Progenitor cell of endocrine pancreas (in vitro differentiated cells): ENCODE data around the gene FUZ. TPM values are rescaled to one million over a fixed set of nuclear protein-coding genes. Genes with fewer than 3 reads are reported as not detected.

ENCODE experiments used
- DNase-seq: peaks from one replicate; pipeline ENCODE4 v3.0.0; 2021; ENCODE audit warnings: low spot score; ENCODE audit not compliant: unreplicated experiment
- H3K27ac Mint-ChIP-seq: 2 replicates; pipeline ENCODE4 v1.8.0; 2021; ENCODE audit warnings: mild to moderate bottlenecking, moderate library complexity, mixed read lengths
- H3K27me3 Mint-ChIP-seq: 2 replicates; pipeline ENCODE4 v1.8.0; 2021; ENCODE audit warnings: mixed read lengths
- H3K36me3 Mint-ChIP-seq: 2 replicates; pipeline ENCODE4 v1.8.0; 2022; ENCODE audit warnings: mixed read lengths; ENCODE audit not compliant: insufficient read depth
- H3K4me1 Mint-ChIP-seq: 2 replicates; pipeline ENCODE4 v1.8.0; 2021; ENCODE audit warnings: low read depth, mixed read lengths
- H3K4me3 Mint-ChIP-seq: 2 replicates; pipeline ENCODE4 v1.8.0; 2021; ENCODE audit warnings: low read depth, mild to moderate bottlenecking, moderate library complexity, mixed read lengths
- H3K9me3 Mint-ChIP-seq: 2 replicates; pipeline ENCODE4 v1.8.0; 2021; ENCODE audit warnings: low read depth, mixed read lengths
- total RNA-seq: library from RNA; stranded (reverse); gene quantifications from 2 replicates; pipeline ENCODE4 v1.2.1, GENCODE V29; 2021
- TF ChIP-seq, protein P1 (sequence below): fragments of 200-600 bp; sonication (generic); IDR thresholded peaks from one replicate; pipeline ENCODE4 v1.5.0; 2021; ENCODE audit warnings: antibody characterized with exemption, mild to moderate bottlenecking; ENCODE audit not compliant: unreplicated experiment

The FUZ gene
- total RNA-seq, 1 donor from 2014 or later: 40.0 TPM

DNA sequence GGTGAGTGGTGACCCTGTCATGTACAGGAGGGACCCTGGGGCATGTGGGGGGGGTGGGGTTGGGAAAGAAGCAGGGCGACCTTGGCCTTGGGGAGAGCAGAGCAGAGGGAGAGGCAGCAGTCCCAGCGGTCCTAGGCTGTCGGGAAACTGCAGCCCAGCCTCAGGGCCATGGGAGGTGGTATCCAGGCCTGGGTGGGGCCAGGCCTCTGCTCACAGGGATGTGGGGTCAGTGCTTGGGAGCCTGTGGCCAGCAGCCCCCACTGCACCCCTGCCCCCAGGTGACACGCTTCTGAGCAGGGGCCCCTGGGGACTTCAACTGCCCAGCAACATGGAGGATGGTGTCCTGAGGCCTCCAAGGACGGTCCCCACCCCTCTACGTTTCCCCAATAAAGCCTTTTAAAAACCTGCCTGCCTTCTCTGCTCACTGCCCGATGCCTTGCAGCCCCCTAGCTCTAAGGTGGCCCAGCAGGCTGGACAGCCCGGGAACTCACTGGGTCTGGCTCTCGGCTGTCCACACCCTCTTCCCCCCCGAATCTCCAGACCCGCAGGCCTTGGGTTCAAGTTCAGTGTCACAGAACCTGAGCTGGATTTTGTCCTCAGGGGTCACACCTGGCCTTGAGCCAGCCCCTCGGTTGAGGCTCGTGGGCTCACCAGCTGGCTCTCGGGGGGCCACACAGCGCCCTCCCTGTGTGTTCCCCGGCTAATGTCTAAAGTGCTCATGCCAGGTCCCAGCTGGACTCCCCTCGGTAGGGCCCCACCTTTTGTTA lies 47.4 kb upstream of the FUZ start:
- H3K27me3 Mint-ChIP-seq: no peaks in the 10 kb centered on the region
- peaks cover 18% of the 10 kb centered on the region for H3K36me3 Mint-ChIP-seq
- no peaks in the 10 kb centered on the region for H3K9me3 Mint-ChIP-seq
- TF ChIP-seq, protein P1, sequence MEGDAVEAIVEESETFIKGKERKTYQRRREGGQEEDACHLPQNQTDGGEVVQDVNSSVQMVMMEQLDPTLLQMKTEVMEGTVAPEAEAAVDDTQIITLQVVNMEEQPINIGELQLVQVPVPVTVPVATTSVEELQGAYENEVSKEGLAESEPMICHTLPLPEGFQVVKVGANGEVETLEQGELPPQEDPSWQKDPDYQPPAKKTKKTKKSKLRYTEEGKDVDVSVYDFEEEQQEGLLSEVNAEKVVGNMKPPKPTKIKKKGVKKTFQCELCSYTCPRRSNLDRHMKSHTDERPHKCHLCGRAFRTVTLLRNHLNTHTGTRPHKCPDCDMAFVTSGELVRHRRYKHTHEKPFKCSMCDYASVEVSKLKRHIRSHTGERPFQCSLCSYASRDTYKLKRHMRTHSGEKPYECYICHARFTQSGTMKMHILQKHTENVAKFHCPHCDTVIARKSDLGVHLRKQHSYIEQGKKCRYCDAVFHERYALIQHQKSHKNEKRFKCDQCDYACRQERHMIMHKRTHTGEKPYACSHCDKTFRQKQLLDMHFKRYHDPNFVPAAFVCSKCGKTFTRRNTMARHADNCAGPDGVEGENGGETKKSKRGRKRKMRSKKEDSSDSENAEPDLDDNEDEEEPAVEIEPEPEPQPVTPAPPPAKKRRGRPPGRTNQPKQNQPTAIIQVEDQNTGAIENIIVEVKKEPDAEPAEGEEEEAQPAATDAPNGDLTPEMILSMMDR: no peak
- H3K27ac Mint-ChIP-seq: no peak overlapping the region
- H3K4me1 Mint-ChIP-seq: peaks cover 2% of the 10 kb centered on the region
- no peak for DNase-seq
- no peak overlapping the region for H3K4me3 Mint-ChIP-seq

DNA sequence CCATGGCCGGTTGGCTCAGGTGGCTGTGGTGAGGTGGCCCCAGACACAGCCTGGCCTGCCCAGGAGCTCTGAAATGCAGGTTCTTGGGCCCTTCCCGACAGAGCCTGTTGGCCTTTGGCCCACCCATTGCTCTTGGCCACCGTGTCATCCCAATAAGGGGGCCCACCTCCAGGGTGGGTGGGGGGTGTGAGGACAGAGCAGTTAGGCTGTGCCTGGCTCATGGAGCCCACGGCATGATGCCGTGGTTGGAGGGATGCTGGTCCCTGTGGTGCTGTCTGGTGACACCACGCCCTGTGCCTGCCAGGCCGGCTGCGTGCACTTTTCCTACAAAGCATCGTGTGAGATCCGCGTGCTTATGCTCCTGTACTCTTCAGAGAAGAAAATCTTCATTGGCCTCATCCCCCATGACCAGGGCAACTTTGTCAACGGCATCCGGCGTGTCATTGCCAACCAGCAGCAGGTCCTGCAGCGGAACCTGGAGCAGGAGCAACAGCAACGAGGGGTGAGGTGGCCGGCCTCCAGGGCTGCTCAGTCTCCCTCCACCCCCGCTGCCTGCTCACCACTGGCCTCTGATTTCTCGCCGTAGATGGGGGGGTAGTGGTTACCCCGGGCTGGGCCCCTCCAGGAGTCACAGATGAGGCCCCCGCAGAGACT lies 46.7 kb upstream of the FUZ start:
- H3K27me3 Mint-ChIP-seq: no peaks in the 10 kb centered on the region
- H3K36me3 Mint-ChIP-seq: peaks cover 17% of the 10 kb centered on the region
- no peak overlapping the region for H3K27ac Mint-ChIP-seq
- H3K4me3 Mint-ChIP-seq: no peak overlapping the region
- TF ChIP-seq, protein P1: no peak
- no peaks in the 10 kb centered on the region for H3K9me3 Mint-ChIP-seq
- peaks cover 2% of the 10 kb centered on the region for H3K4me1 Mint-ChIP-seq
- no peak for DNase-seq

DNA sequence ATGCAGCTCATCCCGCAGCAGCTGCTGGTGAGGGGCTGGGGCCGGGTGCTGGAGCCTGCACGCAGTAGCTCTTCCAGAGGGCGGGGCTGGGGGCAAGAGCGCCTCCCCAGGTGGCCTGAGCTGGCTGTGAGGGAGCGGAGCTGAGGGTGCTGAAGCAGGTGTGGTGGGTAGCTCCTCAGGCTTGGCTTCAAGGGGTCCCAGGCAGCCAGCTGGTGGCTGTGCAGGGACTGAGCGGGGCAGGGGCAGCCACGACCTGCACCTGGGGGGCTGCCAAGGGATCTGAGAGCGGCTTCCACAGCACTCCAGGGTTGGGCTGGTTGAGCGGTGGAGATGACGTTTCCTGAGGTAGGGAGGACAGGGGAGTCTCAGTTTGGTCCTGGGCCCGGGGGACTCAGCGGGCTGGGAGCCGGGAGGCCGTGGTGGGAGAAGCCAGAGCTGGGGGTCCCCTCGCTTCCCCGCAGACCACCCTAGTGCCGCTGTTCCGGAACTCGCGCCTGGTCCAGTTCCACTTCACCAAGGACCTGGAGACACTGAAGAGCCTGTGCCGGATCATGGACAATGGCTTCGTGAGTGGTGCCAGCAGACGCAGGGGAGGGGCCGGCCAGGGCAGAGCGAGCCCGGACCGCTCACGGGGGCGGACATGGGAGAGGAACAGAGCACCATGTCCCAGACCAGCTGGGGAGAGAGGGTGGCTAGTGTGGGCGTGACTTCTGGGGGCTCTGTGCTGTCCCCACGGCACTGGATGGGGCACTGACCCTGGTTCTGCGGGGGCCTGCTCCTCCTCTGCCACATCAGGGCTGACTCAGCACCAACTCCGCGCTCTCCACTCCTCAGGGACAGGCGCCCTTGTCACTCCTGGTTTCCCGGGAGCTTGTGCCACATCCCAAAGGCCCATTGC lies 45.2 kb upstream of the FUZ start:
- no peak for DNase-seq
- H3K27ac Mint-ChIP-seq: no peak overlapping the region
- TF ChIP-seq, protein P1: no peak

DNA sequence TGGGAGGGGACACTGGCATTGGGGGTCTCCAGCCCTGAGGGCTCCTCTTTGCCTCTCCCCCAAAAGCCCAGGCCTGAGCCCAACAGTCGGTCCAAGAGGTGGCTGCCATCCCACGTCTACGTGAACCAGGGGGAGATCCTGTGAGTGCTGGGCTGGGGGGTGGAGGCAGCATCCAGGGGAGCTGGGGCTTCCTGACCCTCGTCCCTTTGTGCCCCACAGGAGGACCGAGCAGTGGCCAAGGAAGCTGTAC lies 44.7 kb upstream of the FUZ start:
- Mint-ChIP-seq H3K4me1 (peaks cover 8% of the 10 kb centered on the region), H3K4me3 (no peak overlapping the region), H3K27ac (no peak overlapping the region), H3K36me3 (peaks cover 12% of the 10 kb centered on the region), H3K27me3 (no peaks in the 10 kb centered on the region), H3K9me3 (no peaks in the 10 kb centered on the region)
- TF ChIP-seq, protein P1: no peak
- DNase-seq: no peak

More for the DNA sequence above, 45.2 kb upstream of the FUZ start:
- H3K27me3 Mint-ChIP-seq: no peaks in the 10 kb centered on the region
- no peak overlapping the region for H3K4me3 Mint-ChIP-seq
- H3K4me1 Mint-ChIP-seq: peaks cover 5% of the 10 kb centered on the region
- peaks cover 14% of the 10 kb centered on the region for H3K36me3 Mint-ChIP-seq
- no peaks in the 10 kb centered on the region for H3K9me3 Mint-ChIP-seq

DNA sequence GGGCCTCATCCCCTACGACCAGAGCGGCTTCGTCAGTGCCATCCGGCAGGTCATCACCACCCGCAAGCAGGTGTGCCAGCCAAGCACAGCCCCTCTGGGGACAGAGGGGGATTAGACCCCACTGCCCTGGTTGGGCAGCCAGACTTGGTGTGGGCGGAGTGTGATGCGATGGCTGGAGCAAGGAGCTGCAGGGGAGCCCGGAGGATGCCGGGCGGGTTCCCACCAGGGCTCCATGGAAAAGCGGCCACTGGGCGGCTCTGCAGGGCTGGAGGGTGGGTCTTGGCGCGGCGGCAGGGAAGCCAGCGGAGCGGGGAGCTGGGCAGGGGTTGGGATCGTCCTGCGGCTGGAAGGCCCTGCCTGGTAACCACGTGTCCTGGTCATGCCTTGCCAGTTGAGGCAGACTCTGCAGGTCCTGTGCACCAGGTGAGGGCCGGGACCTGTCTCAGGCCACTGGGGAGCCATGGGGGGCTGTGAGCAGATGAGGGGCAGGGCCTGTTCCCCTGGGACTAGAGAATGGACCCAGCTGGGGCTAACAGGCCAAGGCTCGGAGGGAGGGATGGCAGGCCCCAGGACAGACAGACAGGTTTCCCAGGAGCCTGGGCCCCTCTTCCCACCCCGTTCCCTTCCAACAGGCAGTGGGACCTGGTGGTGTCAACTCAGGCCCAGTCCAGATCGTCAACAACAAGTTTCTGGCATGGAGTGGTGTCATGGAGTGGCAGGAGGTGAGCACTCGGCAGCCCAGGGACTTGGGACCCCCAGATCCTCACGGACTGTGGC lies 44.2 kb upstream of the FUZ start:
- H3K4me1 Mint-ChIP-seq: peaks cover 13% of the 10 kb centered on the region
- TF ChIP-seq, protein P1: no peak
- H3K27me3 Mint-ChIP-seq: no peaks in the 10 kb centered on the region
- H3K9me3 Mint-ChIP-seq: no peaks in the 10 kb centered on the region
- no peak overlapping the region for H3K27ac Mint-ChIP-seq
- no peak for DNase-seq
- peaks cover 15% of the 10 kb centered on the region for H3K36me3 Mint-ChIP-seq
- H3K4me3 Mint-ChIP-seq: no peak overlapping the region
